ENCODE results near the gene E2F2.

DNA sequence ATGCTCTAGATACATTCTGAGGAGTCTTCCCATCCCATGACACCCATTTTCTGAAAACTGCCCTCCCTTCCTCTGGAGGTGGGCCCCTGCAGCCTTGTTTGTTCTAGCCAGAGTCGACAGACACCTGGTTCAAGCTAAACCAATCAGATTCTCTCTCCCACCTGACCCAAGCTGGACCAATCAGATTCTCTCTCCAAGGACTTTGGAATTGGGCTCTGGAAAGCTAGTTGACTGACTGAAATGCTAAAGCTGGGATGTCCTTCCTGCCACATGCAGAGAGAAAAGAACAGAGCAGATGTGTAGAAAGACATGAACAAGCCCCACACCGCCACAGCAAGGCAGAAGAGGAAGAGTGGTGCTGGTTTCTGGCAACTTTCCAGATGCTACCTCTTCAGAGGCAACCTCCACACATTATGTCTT is 71.7 kb downstream of the E2F2 start:
- TF ChIP-seq KLF10 (tag by site-specific recombination; IDR thresholded peaks at IDR 0.05) (no peak), ZNF223 (tag by site-specific recombination; IDR thresholded peaks at IDR 0.05) (no peak), SP2 (tag by site-specific recombination; IDR thresholded peaks at IDR 0.05) (no peak), ZNF837 (tag by site-specific recombination; IDR thresholded peaks at IDR 0.05) (no peak), OSR2 (tag by site-specific recombination; IDR thresholded peaks at IDR 0.05) (no peak), ZNF184 (tag by site-specific recombination; IDR thresholded peaks at IDR 0.05) (no peak)
- TF ChIP-seq, protein P1, sequence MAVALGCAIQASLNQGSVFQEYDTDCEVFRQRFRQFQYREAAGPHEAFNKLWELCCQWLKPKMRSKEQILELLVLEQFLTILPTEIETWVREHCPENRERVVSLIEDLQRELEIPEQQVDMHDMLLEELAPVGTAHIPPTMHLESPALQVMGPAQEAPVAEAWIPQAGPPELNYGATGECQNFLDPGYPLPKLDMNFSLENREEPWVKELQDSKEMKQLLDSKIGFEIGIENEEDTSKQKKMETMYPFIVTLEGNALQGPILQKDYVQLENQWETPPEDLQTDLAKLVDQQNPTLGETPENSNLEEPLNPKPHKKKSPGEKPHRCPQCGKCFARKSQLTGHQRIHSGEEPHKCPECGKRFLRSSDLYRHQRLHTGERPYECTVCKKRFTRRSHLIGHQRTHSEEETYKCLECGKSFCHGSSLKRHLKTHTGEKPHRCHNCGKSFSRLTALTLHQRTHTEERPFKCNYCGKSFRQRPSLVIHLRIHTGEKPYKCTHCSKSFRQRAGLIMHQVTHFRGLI (tag by site-specific recombination; IDR thresholded peaks at IDR 0.05): no peak
- TF ChIP-seq, protein P2, sequence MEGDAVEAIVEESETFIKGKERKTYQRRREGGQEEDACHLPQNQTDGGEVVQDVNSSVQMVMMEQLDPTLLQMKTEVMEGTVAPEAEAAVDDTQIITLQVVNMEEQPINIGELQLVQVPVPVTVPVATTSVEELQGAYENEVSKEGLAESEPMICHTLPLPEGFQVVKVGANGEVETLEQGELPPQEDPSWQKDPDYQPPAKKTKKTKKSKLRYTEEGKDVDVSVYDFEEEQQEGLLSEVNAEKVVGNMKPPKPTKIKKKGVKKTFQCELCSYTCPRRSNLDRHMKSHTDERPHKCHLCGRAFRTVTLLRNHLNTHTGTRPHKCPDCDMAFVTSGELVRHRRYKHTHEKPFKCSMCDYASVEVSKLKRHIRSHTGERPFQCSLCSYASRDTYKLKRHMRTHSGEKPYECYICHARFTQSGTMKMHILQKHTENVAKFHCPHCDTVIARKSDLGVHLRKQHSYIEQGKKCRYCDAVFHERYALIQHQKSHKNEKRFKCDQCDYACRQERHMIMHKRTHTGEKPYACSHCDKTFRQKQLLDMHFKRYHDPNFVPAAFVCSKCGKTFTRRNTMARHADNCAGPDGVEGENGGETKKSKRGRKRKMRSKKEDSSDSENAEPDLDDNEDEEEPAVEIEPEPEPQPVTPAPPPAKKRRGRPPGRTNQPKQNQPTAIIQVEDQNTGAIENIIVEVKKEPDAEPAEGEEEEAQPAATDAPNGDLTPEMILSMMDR (tag by site-specific recombination; IDR thresholded peaks at IDR 0.05): no peak
- TF ChIP-seq, protein P3, sequence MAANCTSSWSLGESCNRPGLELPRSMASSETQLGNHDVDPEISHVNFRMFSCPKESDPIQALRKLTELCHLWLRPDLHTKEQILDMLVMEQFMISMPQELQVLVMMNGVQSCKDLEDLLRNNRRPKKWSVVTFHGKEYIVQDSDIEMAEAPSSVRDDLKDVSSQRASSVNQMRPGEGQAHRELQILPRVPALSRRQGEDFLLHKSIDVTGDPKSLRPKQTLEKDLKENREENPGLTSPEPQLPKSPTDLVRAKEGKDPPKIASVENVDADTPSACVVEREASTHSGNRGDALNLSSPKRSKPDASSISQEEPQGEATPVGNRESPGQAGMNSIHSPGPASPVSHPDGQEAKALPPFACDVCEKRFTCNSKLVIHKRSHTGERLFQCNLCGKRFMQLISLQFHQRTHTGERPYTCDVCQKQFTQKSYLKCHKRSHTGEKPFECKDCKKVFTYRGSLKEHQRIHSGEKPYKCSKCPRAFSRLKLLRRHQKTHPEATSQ (tag by site-specific recombination; IDR thresholded peaks at IDR 0.05): no peak
- TF ChIP-seq, protein P4, sequence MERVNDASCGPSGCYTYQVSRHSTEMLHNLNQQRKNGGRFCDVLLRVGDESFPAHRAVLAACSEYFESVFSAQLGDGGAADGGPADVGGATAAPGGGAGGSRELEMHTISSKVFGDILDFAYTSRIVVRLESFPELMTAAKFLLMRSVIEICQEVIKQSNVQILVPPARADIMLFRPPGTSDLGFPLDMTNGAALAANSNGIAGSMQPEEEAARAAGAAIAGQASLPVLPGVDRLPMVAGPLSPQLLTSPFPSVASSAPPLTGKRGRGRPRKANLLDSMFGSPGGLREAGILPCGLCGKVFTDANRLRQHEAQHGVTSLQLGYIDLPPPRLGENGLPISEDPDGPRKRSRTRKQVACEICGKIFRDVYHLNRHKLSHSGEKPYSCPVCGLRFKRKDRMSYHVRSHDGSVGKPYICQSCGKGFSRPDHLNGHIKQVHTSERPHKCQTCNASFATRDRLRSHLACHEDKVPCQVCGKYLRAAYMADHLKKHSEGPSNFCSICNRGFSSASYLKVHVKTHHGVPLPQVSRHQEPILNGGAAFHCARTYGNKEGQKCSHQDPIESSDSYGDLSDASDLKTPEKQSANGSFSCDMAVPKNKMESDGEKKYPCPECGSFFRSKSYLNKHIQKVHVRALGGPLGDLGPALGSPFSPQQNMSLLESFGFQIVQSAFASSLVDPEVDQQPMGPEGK (tag by site-specific recombination; IDR thresholded peaks at IDR 0.05): no peak
- TF ChIP-seq, protein P5, sequence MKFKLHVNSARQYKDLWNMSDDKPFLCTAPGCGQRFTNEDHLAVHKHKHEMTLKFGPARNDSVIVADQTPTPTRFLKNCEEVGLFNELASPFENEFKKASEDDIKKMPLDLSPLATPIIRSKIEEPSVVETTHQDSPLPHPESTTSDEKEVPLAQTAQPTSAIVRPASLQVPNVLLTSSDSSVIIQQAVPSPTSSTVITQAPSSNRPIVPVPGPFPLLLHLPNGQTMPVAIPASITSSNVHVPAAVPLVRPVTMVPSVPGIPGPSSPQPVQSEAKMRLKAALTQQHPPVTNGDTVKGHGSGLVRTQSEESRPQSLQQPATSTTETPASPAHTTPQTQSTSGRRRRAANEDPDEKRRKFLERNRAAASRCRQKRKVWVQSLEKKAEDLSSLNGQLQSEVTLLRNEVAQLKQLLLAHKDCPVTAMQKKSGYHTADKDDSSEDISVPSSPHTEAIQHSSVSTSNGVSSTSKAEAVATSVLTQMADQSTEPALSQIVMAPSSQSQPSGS (tag by site-specific recombination; IDR thresholded peaks at IDR 0.05; ENCODE audit: low read depth): no peak
- TF ChIP-seq, protein P6, sequence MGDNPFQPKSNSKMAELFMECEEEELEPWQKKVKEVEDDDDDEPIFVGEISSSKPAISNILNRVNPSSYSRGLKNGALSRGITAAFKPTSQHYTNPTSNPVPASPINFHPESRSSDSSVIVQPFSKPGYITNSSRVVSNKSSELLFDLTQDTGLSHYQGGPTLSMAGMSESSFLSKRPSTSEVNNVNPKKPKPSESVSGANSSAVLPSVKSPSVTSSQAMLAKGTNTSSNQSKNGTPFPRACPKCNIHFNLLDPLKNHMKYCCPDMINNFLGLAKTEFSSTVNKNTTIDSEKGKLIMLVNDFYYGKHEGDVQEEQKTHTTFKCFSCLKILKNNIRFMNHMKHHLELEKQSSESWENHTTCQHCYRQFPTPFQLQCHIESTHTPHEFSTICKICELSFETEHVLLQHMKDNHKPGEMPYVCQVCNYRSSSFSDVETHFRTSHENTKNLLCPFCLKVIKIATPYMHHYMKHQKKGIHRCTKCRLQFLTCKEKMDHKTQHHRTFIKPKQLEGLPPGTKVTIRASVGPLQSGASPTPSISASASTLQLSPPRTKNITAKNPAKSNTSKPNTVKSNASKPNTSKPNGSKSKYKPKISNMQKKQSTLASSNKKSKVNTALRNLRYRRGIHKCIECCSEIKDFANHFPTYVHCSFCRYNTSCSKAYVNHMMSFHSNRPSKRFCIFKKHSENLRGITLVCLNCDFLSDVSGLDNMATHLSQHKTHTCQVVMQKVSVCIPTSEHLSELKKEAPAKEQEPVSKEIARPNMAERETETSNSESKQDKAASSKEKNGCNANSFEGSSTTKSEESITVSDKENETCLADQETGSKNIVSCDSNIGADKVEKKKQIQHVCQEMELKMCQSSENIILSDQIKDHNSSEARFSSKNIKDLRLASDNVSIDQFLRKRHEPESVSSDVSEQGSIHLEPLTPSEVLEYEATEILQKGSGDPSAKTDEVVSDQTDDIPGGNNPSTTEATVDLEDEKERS (tag by site-specific recombination; IDR thresholded peaks at IDR 0.05): no peak
